Endodermal cell (in vitro differentiated cells): ENCODE results near the gene ICAM3. TPM values are rescaled to one million over a fixed set of nuclear protein-coding genes. Genes with fewer than 3 reads are reported as not detected.
"Not testable (repeated sequence)": the region's sequence is repeated elsewhere in the genome, so short reads cannot be mapped to it uniquely, and the experiment has no call there.

Experiments
- DNase-seq: peaks from one replicate; pipeline ENCODE4 v3.0.0-alpha.2; 2017
- H3K27ac ChIP-seq: 2 replicates; pipeline ENCODE4 v1.5.1; 2013; ENCODE audit warnings: mild to moderate bottlenecking, low read depth, low read length, moderate library complexity
- H3K27me3 ChIP-seq: 2 replicates; pipeline ENCODE4 v1.6.1; 2013; ENCODE audit warnings: mild to moderate bottlenecking, low read length, moderate library complexity; ENCODE audit not compliant: insufficient read depth, control insufficient read depth, poor library complexity, severe bottlenecking
- H3K36me3 ChIP-seq: 2 replicates; pipeline ENCODE4 v1.7.0; 2013; ENCODE audit warnings: mild to moderate bottlenecking, low read length, moderate library complexity; ENCODE audit not compliant: control insufficient read depth, insufficient read depth
- H3K4me1 ChIP-seq: one replicate; pipeline ENCODE4 v1.7.0; 2013; ENCODE audit warnings: low read length; ENCODE audit not compliant: control insufficient read depth, insufficient read depth
- H3K4me3 ChIP-seq: 2 replicates; pipeline ENCODE4 v1.5.1; 2013; ENCODE audit warnings: mild to moderate bottlenecking, low read length, moderate library complexity
- H3K9ac ChIP-seq: 2 replicates; pipeline ENCODE4 v1.6.1; 2013; ENCODE audit warnings: mild to moderate bottlenecking, low read length, moderate library complexity; ENCODE audit not compliant: poor library complexity, severe bottlenecking; ENCODE audit errors: extremely low read depth
- H3K9me3 ChIP-seq: 2 replicates; pipeline ENCODE4 v1.6.1; 2013; ENCODE audit warnings: mild to moderate bottlenecking, low read length, moderate library complexity; ENCODE audit not compliant: control insufficient read depth
- H3K27ac Mint-ChIP-seq: 2 replicates; pipeline ENCODE4 v1.8.0; 2020; ENCODE audit warnings: mixed read lengths
- H3K27me3 Mint-ChIP-seq: 2 replicates; pipeline ENCODE4 v1.8.0; 2021; ENCODE audit warnings: mild to moderate bottlenecking, mixed read lengths; ENCODE audit not compliant: insufficient read depth
- H3K36me3 Mint-ChIP-seq: 2 replicates; pipeline ENCODE4 v1.8.0; 2020; ENCODE audit warnings: low read depth, mixed read lengths
- H3K4me1 Mint-ChIP-seq: 2 replicates; pipeline ENCODE4 v1.8.0; 2020; ENCODE audit warnings: mixed read lengths
- H3K4me3 Mint-ChIP-seq: 2 replicates; pipeline ENCODE4 v1.8.0; 2020; ENCODE audit warnings: mild to moderate bottlenecking, moderate library complexity, mixed read lengths
- H3K9me3 Mint-ChIP-seq: 2 replicates; pipeline ENCODE4 v1.8.0; 2020; ENCODE audit warnings: mild to moderate bottlenecking, mixed read lengths
- CTCF ChIP-seq: fragments of 200-600 bp; sonication (generic); conservative IDR thresholded peaks from 2 replicates; pipeline ENCODE4 v1.5.0; 2021; ENCODE audit warnings: antibody characterized with exemption, mild to moderate bottlenecking
- WGBS, 2 experiments: methylation state at CpG; one replicate each; pipeline versions ENCODE4 v1.1.5 to v1.1.7; 2013; ENCODE audit warnings: missing lambda C conversion rate in 2 of 2, mixed read lengths in 1 of 2; ENCODE audit not compliant: insufficient coverage in 1 of 2, insufficient read length in 1 of 2; 5-methylcytosine and 5-hydroxymethylcytosine counted together
- total RNA-seq, 2 donors: library from RNA; stranded (reverse); fragmentation: NEBNext Ultra II Directional in 1 of 2; extraction: Animal tissue kit (Norgen Biotek cat#: 25700) in 1 of 2; gene quantifications; 2 replicates in 1 of 2; 3 replicates in 1 of 2; pipeline ENCODE4 v1.2.1, GENCODE V29; 2021

Gene ICAM3
- total RNA-seq, 2 donors from 2014 or later, result 2.7 to 13.7 TPM

- no peaks in the 10 kb centered on the region for H3K27me3 Mint-ChIP-seq
- Histone ChIP-seq H3K36me3 (peaks cover 10% of the 10 kb centered on the region), H3K27ac (no peak overlapping the region), H3K4me1 (no peaks in the 10 kb centered on the region), H3K4me3 (no peak overlapping the region), H3K9ac (no peak overlapping the region), H3K27me3 (no peaks in the 10 kb centered on the region), H3K9me3 (no peaks in the 10 kb centered on the region)
- H3K4me1 Mint-ChIP-seq, result peaks cover 6% of the 10 kb centered on the region
- TF ChIP-seq CTCF, result no peak
- no peak overlapping the region for H3K27ac Mint-ChIP-seq
- H3K4me3 Mint-ChIP-seq, result no peak overlapping the region
- 93 to 94% methylated on average over 2 to 5 of the region's 5 CpGs for WGBS, 2 experiments
- no peak for DNase-seq
- peaks cover 23% of the 10 kb centered on the region for H3K36me3 Mint-ChIP-seq
- no peaks in the 10 kb centered on the region for H3K9me3 Mint-ChIP-seq
Measured at GRCh38 chr19:10374931-10375330, 35.5 kb upstream of the ICAM3 start.

- H3K27me3 ChIP-seq, result no peaks in the 10 kb centered on the region
- no peaks in the 10 kb centered on the region for H3K4me1 ChIP-seq
- no peaks in the 10 kb centered on the region for H3K9me3 Mint-ChIP-seq
- H3K4me3 Mint-ChIP-seq, result no peak overlapping the region
- peaks cover 14% of the 10 kb centered on the region for H3K36me3 ChIP-seq
- H3K4me3 ChIP-seq, result no peak overlapping the region
- H3K4me1 Mint-ChIP-seq, result no peaks in the 10 kb centered on the region
- H3K27me3 Mint-ChIP-seq, result no peaks in the 10 kb centered on the region
- TF ChIP-seq CTCF, result no peak
- no peak for DNase-seq
- H3K9ac ChIP-seq, result no peak overlapping the region
- no peaks in the 10 kb centered on the region for H3K9me3 ChIP-seq
- no peak overlapping the region for H3K27ac ChIP-seq
- 92 to 96% methylated on average over 3 of the region's 3 CpGs for WGBS, 2 experiments
- peaks cover 41% of the 10 kb centered on the region for H3K36me3 Mint-ChIP-seq
- H3K27ac Mint-ChIP-seq, result no peak overlapping the region
Measured at GRCh38 chr19:10372690-10373089, 33.3 kb upstream of the ICAM3 start.

GRCh38 chr19:10368101-10368803 is 28.8 kb upstream of the ICAM3 start:
- no peak overlapping the region for H3K27ac ChIP-seq
- Mint-ChIP-seq H3K27ac (no peak overlapping the region), H3K9me3 (no peaks in the 10 kb centered on the region), H3K4me3 (no peak overlapping the region), H3K4me1 (no peaks in the 10 kb centered on the region), H3K36me3 (peaks cover 52% of the 10 kb centered on the region), H3K27me3 (no peaks in the 10 kb centered on the region)
- no peak overlapping the region for H3K4me3 ChIP-seq
- H3K9ac ChIP-seq, result no peak overlapping the region
- no peak for TF ChIP-seq CTCF
- no peaks in the 10 kb centered on the region for H3K27me3 ChIP-seq
- no peaks in the 10 kb centered on the region for H3K9me3 ChIP-seq
- DNase-seq, result peak; percentile 59
- H3K36me3 ChIP-seq, result peaks cover 29% of the 10 kb centered on the region
- no peaks in the 10 kb centered on the region for H3K4me1 ChIP-seq
- WGBS, 2 experiments, result 91 to 92% methylated on average over 9 to 15 of the region's 15 CpGs

- not testable (repeated sequence) for H3K4me1 ChIP-seq, H3K4me3 Mint-ChIP-seq, DNase-seq, H3K4me1 Mint-ChIP-seq, H3K9ac ChIP-seq, H3K4me3 ChIP-seq, H3K9me3 Mint-ChIP-seq, H3K27me3 Mint-ChIP-seq, H3K27ac Mint-ChIP-seq, H3K27ac ChIP-seq, H3K9me3 ChIP-seq, H3K27me3 ChIP-seq
- H3K36me3 Mint-ChIP-seq, result peaks cover 57% of the 10 kb centered on the region
- peaks cover 29% of the 10 kb centered on the region for H3K36me3 ChIP-seq
- 93 to 100% methylated on average over 4 of the region's 4 CpGs for WGBS, 2 experiments
Measured at GRCh38 chr19:10366950-10367512, 27.6 kb upstream of the ICAM3 start.
